Stimulated activated CD4-positive, alpha-beta T cell treated with anti-CD3 and anti-CD28 coated beads, Interleukin-4, amount 100 ng/mL, for 1 hour (primary cell): ENCODE results near the gene RB1.

ENCODE experiments used
- DNase-seq: peaks from one replicate; pipeline ENCODE4 v3.0.0-alpha.2; 2020

Gene RB1

GRCh38 chr13:48457578-48458242 is 154.2 kb downstream of the RB1 start:
- DNase-seq, result no peak

GRCh38 chr13:48475230-48475629 is 171.7 kb downstream of the RB1 start:
- no peak for DNase-seq

- DNase-seq, result no peak
Observed at GRCh38 chr13:48476215-48476614, 172.7 kb downstream of the RB1 start.

GRCh38 chr13:48476686-48477085 is 173.1 kb downstream of the RB1 start:
- DNase-seq, result no peak

GRCh38 chr13:48477191-48477855 is 173.8 kb downstream of the RB1 start:
- no peak for DNase-seq

GRCh38 chr13:48478391-48478790 is 174.8 kb downstream of the RB1 start:
- no peak for DNase-seq

- no peak for DNase-seq
Observed at GRCh38 chr13:48483575-48483974, 180.0 kb downstream of the RB1 start.

- no peak for DNase-seq
Observed at GRCh38 chr13:48485432-48485831, 181.9 kb downstream of the RB1 start.

- DNase-seq, result no peak
Observed at GRCh38 chr13:48486362-48486761, 182.8 kb downstream of the RB1 start.

- no peak for DNase-seq
Observed at GRCh38 chr13:48486836-48487235, 183.3 kb downstream of the RB1 start.

- no peak for DNase-seq
Observed at GRCh38 chr13:48487968-48488367, 184.4 kb downstream of the RB1 start.

GRCh38 chr13:48488995-48489394 is 185.4 kb downstream of the RB1 start:
- DNase-seq, result no peak

- no peak for DNase-seq
Observed at GRCh38 chr13:48489666-48490065, 186.1 kb downstream of the RB1 start.

GRCh38 chr13:48490241-48490640 is 186.7 kb downstream of the RB1 start:
- DNase-seq, result no peak

- no peak for DNase-seq
Observed at GRCh38 chr13:48491423-48492095, 188.0 kb downstream of the RB1 start.

GRCh38 chr13:48492096-48492440 is 188.5 kb downstream of the RB1 start:
- DNase-seq, result no peak

GRCh38 chr13:48492470-48493065 is 189.0 kb downstream of the RB1 start:
- peak; percentile 50 for DNase-seq

- DNase-seq, result no peak
Observed at GRCh38 chr13:48493066-48493765, 189.7 kb downstream of the RB1 start.

- no peak for DNase-seq
Observed at GRCh38 chr13:48493851-48494250, 190.3 kb downstream of the RB1 start.

GRCh38 chr13:48494874-48495273 is 191.3 kb downstream of the RB1 start:
- DNase-seq, result no peak

- DNase-seq, result no peak
Observed at GRCh38 chr13:48496271-48497161, 193.0 kb downstream of the RB1 start.

- no peak for DNase-seq
Observed at GRCh38 chr13:48497669-48498068, 194.1 kb downstream of the RB1 start.
